Cerebellar cortex (tissue), 1 donor: ENCODE data around the gene MRGPRD.
A peak's percentile ranks its signal among the peaks of the same experiment; 100 is the strongest.

ENCODE experiments used
- DNase-seq: peaks from one replicate; pipeline ENCODE4 v3.0.0-alpha.2; 2015; ENCODE audit warnings: low spot score

The MRGPRD gene, protein sequence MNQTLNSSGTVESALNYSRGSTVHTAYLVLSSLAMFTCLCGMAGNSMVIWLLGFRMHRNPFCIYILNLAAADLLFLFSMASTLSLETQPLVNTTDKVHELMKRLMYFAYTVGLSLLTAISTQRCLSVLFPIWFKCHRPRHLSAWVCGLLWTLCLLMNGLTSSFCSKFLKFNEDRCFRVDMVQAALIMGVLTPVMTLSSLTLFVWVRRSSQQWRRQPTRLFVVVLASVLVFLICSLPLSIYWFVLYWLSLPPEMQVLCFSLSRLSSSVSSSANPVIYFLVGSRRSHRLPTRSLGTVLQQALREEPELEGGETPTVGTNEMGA

DNA sequence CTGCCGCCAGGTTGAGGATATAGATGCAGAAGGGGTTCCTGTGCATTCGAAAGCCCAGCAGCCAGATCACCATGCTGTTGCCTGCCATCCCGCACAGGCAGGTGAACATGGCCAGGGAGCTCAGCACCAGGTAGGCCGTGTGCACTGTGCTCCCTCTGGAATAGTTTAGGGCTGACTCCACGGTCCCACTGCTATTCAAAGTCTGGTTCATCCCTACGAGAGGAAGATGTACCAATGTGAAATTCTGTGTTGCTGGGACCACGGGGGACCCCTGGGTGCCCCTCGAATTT is at the start of gene MRGPRD:
MRGPRD (minus strand) TSS at position 211 of the 290 bp plus-strand sequence; CDS start at position 211, 0 bp downstream.
- no peak for DNase-seq

DNA sequence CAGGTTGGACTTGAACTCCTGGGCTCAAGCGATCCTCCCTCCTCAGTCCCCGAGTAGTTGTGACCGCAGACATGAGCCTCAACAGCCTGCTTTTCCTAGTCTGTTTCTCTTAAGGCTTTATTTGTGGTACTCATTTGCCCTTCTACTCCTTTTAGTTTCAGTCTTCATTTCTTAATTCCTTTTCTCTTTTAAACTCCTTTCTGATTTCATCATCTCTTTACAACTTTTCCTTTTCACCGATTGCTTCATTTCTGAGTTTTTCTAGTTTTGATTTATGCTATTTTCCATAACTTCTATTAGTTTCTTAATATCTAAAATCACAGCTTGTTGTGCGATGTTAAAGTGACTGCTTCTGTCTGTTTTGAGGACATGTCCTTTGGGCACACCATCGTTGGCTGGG is 49.5 kb upstream of the MRGPRD start:
- DNase-seq: no peak

DNA sequence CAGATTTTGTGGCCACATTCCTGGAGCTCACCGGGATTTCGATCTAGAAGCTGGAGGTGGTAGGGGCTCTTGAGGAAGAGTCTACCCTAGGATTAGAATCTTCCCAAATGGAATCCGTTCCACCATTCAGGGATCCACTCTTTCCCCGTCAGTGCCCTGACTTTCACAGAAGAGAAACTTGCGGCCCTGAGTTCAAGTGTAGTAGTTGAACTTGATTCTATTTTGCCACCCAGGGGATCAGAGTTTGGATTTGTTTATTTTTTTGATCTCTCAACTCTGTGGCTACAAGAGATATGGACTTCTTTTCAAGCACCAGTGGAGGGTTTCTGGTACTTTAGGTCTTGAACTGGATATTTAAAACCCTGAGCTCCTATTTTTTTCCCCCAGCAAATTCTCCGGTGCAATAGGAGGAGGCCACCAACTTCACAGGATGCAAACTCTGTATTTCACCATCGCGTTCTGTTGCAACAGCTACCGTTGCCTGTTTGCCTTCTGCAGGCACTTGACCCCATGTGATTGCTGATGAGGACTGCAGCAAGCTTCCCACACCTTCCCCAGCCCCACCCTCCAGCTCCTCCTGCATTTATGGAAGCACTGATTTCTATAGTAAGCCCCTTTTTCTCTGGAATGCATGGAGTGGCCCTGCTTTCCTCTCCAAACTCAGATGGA is 47.1 kb upstream of the MRGPRD start:
- no peak for DNase-seq

DNA sequence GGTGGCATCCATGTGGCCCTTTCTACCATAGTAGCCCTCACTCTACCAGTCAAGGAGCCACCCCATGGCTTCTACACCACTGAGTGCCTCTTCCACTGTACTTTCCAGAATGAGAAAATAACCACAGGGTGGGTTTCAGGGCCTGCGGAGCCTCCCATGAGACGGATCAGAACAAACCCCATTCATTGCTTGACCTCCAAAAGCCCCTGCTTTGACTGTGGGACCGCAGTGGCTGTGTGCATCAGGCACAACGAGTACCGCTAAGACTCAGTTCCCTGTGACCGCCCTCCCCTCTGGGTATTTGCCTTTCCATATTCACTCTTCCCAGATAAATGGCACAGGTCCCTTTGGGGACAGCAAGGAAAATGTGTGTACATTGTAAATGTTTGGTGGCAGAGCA is 43.7 kb upstream of the MRGPRD start:
- DNase-seq: no peak

DNA sequence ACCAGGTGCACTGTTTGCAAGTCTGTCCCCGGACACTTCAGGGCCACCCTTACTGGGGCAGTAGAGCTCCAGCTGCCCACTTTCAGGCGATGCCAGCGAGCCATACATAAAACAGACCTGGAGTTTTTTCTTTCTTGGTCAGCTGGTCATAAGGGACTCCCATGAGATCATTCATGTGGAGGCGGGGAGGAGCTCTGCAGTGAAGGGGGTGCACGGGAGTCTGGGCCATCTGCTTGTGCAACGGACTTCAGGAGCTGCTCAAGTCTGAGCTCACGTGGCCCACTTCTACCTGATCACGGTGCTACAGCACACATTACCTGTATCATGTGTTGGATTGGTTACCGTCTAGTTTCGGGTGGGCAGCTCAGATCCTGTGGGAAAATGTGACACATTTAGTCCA is 41.5 kb upstream of the MRGPRD start:
- no peak for DNase-seq

DNA sequence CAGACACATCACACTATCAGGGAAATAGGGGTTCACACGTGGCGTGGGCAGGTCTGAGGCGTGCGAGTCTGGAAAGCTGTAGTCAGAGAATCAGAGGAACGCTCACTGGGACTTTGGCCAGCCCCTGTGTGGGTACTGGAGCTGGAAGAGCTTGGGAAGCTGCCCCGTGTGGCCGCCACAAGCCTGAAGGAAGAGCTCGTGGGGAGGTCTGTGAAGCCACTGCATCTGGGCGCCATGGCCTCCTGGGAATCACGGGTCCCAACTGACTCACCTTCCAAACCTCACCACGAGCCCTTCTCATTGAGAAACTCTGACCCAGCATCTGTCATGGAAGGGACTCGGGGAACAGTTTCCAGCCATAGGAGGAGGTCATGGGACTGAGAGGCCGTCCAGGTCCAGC is 38.1 kb upstream of the MRGPRD start:
- no peak for DNase-seq

DNA sequence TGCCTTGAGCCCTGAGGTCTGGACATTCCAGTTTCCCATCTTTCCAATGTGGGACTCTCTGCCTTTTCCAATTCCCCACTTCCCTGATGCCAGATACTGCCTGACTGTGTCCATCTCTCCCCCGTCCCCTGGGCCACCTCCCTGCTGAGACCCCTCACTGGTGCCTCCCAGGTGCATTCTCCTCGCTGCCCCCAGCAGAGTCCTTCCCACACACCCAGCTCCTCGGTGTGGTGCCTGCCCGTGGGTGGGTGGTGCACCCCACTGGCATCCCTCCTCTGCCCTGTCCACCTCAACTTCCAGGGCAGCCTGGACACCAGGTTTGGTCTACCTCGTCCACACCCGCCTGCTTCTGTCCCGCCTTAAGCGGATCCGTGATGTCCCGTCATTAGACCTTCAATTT is 37.2 kb upstream of the MRGPRD start:
- DNase-seq: no peak

DNA sequence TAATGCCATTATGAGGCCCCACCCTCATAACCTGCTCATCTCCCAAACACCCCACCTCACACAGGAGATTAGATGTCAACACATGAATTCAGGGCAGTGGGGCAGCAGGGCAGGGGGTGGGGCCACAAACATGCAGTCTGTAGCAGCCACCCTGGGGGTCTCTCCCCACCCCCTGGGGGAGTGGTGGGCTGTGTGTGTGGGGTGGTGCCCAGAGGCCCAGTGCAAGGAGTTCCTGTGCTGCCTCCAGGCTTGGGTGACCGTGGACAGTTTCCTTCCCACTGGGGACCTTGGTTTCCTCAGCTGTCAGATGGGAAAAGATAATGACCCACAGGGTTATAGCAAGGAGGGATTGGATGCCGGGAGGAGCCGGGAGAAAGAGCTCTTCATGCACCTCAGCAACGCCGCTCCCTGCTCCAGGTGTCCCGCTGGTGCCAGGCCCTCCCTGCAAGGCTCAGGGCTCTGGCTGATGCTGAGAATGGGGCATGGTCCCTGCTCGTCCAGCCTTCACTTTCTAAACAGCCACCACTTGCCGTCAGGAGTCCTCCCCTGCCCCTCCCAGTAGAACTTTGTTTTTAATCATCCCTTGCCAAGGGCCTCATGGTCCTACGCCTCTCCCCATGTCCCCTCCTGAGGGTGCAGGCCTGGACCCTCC is 34.2 kb upstream of the MRGPRD start:
- DNase-seq: no peak

DNA sequence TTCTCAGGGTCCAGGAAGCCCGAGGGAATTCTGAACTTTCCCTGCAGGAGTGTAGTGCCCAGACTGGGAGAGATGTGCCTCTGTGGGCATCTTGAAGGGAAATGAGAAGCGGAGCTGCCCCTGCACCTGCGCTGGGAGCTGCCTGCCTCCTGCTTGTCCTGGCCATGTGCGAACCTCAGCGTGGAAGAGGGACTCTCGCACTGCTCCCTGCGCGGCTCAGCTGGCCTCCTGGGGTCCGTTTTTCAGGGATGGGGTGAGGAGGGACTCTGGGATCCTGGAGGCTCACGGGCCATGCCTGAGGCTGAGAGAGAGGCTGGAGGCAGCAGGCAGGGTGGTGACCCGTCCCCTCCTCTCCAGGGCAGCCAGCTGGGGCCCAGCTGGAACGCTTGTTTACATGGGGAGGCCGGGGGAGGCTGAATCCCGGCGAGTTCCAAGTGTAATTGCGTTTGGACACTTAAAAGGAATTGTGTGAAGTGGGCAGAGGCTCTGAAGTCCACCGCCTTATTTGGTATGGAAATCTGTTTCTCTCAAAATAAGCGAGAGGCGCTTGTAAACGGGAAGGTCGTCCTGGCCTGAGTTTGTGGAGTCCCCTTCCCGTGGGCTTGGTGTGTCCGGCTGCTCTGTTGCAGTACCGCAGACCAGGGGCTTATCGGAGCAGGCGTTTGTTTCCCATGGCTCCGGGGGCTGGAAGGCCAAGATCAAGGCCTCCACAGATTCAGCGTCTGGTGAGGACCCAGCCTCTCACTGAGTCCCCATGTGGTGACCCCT is 33.5 kb upstream of the MRGPRD start:
- DNase-seq: no peak

DNA sequence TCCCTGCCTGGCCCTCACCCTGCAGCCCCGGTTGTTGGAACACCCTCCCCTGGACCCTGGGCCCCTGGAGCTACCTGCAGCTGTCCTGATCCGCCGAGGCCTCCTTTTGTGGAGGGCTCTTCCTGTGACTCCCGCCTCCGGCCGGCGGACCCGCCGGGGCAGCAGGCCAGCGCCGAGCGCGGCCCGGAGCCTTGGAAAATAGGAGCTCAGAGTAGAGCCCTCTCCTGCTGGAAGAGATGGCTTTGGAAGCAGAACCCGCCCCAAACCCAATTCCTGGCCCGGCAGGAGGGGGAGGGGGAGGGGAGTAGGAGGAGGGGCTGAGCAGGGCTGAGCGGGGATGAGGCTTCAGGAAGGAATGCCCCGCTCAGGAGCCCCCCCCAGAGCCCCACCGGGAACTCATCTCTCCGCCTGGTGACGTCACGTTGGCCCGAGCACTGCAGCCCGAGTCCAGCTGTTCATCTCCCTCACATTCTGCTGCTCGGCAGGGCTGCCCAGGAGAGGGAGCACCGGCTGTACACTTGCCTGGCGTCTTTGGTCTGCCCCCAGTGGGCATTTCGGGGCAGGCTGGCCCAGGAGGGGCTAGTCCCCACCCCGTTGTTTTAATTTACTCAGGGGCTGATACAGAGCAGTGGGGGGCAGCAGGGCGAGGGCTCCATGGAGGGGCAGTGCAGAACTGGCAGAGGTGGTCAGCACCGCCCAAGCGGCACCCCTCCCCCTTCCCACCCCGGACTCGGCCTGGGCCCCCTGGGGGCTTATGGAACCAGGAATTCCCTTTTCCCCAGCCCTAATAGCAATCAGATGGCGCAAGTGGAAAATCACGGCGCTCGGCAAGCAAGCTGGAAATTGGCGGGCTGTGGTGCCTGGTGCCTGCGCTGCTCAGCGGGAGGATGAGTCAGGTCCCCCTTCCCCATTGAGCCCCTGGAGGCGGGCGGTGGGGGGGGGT is 32.5 kb upstream of the MRGPRD start, which contains the start of gene MRGPRF:
MRGPRF (minus strand) TSS at position 238 of the 943 bp plus-strand sequence. CDS start 3,345 bp downstream, outside the sequence.
- DNase-seq: peak; percentile 83

DNA sequence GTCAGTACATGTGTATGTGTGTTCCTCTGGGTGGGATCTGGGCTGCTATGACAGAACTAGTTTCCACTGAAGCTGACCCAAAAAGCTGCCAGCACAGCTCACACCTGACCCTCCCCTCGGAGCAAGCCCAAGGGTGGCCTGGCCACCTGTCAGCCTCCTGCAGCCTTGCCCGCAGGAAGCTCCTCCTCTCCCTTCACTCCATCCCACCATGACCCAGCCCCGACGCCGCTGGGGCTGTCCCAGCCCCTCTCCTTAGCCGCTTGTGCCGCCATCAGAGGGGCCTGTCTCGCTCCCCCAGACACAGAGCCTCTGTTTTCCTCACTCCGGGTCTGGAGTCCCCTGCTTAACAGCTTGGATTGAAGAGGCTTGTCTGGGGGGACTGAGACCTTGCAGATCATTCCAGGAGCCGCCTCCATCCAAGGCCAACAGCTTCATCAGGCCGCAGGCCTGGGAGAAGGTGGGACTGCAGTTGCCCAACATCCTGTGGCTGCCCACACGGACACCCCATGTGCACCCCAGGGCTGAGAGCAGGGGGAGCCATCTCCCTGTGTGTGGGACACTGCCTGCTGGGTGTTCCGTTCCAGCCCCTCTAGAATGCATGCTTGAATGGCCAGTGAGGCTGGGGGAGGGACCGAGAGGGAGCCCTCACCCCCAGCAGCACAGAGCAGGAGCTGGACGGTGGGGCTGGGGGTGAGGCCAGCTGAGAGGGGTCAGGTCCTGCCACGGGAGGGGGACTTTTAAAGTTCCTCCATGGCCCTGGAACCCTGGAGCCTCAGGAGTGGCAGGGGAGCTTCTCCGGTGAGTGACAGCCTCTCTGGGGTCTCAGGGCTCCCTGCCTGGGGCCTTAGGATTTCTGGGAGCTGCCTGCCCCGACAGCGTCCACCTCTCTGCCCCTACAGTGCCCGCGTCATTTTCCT is 31.6 kb upstream of the MRGPRD start:
- no peak for DNase-seq

DNA sequence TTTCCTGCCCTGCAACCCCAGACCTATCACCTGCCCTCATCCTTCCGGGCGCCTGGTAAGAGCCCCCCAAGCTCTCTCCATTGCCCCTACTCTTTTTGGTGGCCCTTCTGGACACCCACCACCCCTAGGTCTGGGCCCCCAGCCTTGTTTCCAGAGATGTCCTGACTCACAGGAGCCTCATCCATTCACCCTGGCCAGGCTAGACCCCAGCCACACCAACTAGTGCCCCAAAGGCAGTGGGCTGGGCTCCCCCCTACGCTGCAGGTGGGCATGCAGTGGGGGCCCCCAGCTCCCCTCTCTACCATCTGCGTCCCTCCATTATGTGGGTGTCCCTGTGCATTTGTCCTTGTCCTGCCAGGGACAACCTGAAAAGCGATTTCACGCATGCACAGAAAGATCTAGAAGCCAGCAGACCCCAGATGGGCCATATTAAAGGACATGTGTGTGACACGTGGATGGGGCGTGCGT is 30.9 kb upstream of the MRGPRD start:
- no peak for DNase-seq

DNA sequence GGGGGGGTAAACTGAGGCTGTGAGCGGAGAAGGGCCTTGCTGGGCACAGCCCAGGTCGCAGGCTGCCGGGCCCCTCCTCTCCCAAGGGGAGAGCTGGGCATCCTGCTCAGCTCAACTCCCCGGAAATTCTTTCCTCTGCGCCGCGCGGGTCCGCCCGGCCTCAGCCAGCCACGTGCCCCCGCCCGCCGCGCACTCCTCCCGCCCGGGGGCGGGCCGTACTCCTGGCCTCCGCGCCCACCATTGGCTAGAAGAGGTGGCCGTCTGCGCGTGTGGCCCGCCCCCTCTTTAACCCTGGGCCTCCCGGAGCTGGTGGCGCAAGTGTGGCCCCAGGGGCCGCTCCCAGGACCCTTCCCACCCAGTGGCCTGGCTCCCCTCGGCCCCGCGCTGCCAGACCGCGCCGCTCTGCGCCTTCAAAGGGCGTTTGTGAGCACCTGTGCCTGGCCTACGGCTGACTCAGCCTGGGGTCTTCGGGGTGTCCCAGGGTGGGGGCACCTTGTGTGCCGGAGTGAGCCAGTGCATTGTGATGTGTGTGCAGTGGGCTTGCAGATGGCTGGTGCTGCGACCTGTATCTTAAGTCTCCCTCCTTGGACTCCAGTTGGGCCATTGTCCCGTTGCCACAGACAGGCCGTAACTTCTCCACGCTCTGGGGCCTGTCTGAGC is 30.3 kb upstream of the MRGPRD start:
- peak; percentile 78 for DNase-seq

DNA sequence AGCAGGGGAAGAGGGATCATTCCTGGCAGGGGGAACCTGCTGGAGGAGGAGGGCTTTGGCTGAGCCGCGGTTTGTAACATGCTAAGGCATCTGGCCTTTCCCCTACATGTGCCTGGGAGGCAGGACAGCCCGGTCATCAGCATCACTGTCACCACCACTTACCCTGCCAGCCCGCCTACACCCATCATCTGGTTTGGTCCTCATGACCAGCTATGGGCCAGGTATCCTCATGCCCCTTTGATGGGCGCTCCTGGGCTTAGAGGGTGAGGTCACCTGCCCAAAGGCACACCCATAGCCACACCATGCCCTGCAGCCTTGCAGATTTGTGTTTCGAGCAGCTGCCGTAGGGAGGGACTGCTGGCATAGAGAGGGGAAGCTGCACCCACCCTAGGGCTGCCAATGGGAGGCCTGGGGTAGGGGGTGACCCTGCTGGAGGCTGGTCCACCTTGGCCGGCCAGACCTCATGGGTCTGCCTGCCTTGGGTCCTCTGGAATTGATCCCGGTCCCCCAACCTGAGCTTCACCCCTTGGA is 29.6 kb upstream of the MRGPRD start:
- DNase-seq: peak; percentile 43

DNA sequence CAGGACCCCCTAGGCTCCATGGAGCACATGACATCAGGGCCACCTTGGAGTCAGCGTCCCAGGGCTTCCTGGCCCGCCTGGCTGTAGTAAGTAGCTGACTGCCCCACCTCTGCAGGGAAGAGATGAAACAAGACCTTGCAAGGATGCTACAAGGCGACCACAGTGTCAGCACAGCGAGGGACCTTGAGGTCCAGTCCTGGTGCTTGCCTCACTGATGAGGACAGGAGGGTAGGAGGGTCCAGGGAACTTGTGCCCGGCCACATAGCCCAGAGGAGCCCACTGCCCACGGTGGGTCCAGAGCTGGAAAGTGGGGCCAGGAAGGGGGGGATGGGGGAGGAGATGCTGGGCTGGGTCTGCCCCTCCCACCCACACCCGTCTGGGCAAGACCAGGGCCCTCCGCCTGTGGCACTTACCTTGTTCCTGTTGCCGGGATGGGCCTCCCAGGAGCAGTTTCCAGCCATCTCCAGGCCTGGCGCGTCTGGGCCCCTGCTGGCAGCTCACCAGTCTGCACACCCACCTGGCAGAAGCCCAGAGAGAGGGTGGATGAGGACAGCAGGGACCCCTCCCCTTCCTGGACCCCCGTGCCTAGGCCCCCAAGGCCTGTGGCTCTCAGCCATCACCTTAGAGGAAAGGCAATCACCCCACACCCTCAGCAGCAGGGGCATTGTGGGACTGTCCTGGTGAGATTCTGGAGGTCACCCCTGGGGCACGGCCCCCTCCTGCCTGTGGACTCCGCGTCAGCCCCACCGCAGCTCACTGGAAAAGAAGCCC is 28.8 kb upstream of the MRGPRD start:
- DNase-seq: no peak

DNA sequence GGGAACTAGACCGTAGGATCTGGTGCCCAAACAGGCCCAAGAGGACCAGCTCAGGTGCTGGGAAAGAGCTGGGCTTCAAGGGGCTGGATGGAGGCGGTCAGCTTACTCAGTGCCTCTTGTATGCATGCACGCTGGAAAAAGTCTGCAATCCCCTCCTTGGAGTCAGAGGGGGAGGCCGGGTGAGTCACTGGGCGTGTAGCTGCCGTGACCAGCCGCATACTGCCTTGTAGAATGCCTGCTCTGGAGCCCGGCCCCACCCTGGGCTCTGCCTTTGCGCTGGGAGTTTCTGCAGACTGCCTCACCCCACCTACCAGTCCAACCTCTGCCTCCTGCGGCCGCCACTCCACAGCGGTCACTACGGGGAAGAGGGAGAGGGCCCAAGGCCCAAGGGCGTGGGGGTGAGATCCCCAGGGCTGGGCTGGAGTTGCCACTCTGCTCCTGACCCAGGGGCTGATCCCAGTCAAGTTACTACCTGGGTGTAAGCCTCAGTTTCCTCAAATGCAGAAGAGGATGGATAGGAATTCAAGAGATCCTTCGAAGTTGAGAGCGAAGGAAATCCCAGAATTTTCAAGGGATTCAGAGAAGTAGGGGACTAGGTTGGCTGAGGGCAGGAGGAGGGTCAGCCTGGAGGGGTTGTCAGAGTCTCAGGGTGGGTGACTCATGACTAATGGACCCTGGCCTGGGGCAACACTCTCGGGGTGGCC is 28.1 kb upstream of the MRGPRD start:
- no peak for DNase-seq

DNA sequence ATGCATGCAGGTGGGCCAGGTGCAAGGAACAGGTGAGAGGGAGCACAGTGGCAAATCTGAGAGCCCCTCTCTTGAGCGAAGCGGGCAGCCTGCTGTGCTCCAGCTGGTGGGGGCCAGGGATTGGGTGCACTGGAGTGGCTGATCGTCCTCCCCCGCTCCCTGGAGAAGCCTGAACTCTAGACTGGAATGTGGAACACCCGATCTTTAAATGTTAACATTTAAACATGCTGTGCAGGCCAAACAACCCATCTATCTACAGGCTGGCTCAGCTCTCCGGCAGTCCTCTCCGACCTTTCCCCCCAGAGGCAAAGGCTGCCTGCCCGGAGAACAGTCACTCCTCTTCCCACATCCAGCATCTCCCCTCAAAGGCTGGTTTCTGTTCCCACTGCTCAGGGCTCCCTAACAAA is 27.2 kb upstream of the MRGPRD start:
- DNase-seq: no peak

DNA sequence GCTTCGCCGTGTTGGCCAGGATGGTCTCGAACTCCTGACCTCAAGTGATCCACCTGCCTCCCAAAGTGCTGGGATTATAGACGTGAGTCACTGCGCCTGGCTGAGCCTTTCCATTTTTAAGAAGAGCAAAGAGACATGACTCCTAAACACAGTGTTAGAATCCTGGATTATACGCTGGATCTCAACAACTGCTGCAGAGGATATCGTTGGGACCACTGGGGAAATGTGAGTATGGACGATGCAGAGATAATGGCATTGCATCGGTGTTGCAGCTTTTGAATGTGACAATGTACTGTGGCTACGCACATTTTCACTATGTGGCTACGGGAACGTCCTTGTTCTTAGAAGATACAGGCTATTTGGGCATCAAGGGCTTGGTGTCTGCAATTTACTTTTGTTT is 26.0 kb upstream of the MRGPRD start:
- DNase-seq: no peak
